NCI-H226 (cell line): ENCODE measurements around the gene TMEM63B.

ENCODE experiments used
- DNase-seq: peaks from one replicate; pipeline ENCODE4 v3.0.0-alpha.2; 2015

TMEM63B gene

DNA sequence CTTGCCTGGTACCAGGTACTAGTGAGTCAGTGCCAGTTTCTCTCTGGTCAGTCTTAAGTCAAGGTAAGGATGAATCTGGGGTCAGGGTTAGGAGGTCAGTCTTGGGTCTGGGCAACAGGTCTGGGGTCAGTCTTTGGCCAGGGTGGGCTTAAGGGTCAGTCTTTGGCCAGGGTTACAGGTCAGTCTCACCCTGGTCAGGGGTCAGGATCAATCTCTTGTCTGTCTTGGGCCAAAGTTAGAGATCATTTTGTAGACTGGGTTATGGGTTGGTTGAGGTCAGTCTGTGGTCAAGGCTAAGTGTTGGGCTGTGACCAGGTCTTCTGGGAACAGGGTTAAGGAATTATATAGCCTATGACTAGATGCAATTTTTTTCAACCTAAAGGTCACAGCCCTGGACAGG is 18.5 kb downstream of the TMEM63B start:
- no peak for DNase-seq

GRCh38 chr6:44146685-44147084 is 19.3 kb downstream of the TMEM63B start:
- DNase-seq: no peak

GRCh38 chr6:44147256-44147655 is 19.9 kb downstream of the TMEM63B start:
- DNase-seq: no peak

GRCh38 chr6:44148306-44148705 is 21.0 kb downstream of the TMEM63B start:
- DNase-seq: no peak

GRCh38 chr6:44149369-44150012 is 22.1 kb downstream of the TMEM63B start:
- DNase-seq: no peak

DNA sequence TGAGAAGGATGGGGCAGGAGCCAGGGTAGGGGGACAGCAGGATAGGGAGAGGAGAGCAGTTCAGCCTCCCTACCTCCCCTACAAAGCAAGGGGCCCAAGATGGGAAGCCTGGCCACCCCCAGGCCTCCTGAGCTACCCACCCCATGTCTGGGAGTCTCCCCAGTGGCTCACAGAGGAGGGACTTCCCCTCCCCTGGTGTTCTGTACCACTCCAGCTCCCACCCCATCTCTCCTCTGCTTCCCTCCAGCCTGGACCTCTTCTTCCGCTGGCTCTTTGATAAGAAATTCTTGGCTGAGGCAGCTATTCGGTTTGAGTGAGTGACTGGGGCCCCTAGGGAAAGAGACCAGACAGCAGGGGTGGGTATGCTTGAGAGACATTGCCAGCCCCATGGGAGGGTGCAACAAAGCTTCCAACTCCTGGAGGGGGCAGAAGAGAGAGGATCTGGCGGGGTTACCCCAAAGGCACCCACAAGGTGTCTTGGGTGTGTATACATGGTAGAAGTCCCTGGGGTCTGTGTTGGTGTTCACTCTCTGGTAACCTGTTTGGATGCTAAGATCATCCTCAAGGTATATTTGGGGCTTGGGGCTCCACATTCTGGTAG is 23.1 kb downstream of the TMEM63B start:
- no peak for DNase-seq

GRCh38 chr6:44151348-44152108 is 24.2 kb downstream of the TMEM63B start:
- peak; percentile 51 for DNase-seq

DNA sequence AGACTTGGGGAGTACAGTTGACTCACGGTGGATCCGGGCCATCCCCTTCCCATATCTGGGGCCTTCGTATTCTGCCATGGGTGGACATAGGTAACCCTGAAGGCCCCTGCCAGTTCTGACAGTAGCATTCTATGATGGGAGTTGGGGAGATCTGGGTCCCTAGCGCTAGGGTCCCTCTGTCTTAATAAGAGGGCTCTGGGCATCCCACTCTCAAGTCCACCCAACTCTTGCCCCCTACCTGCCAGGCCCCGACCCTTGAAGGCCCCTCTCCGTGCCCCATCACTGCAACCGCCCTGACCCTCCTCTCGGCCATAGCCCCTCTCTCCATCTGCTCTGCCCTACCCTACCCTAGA is 24.7 kb downstream of the TMEM63B start:
- no peak for DNase-seq

- DNase-seq: no peak
These were observed 25.2 kb downstream of the TMEM63B start for GRCh38 chr6:44152533-44152932.

DNA sequence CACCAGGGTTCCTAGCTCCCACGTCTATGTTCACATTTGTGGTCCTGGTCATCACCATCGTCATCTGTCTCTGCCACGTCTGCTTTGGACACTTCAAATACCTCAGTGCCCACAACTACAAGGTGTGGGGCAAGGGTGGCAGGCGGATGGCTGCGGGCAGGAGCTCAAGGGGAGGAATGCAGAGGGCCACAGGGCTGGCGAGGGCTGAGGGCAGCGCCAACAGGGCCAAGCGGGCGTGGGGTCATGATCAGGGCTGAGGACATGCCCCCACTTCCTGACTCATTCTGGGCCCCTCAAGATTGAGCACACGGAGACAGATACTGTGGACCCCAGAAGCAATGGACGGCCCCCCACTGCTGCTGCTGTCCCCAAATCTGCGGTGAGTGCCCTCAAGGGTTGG is 26.7 kb downstream of the TMEM63B start:
- no peak for DNase-seq

DNA sequence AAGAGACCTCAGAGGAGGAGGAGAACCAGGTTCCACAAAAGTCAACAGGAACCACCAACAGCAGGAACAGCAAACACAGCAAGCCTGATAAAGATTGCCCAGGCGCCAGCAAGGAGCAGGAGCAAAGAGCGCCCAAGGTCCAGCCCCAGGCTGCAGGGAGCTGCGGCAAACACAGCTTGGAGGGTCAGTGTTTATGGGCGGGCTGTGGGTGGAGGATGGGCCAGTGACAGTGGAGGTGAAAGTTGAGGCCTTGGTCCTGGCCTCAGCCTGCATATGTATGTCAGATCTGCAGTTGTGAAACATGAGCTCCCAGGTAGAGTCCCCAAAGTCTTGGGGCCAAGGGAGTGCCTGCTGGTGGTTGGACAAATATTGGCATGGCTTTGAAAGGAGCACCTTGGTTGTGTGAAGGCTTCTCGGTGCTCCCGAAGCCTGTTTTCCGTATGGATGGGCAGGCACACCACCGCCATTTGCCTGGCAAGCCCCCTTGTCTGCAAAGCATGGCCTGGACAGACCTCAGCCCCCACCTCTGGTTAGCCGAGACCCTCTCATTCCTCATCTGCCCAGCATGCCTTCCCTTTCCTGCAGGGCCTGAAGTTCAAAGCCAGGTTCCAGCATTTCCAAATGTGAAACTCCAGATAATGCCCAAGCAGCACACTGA is 29.3 kb downstream of the TMEM63B start:
- no peak for DNase-seq

GRCh38 chr6:44157152-44157521 is 29.8 kb downstream of the TMEM63B start:
- DNase-seq: no peak

- no peak for DNase-seq
These were observed 31.4 kb downstream of the TMEM63B start, which contains the start of gene CAPN11 for GRCh38 chr6:44158770-44159228. Gene CAPN11 (plus strand): TSS chr6:44158820. CDS start chr6:44158849, 29 bp downstream.

- DNase-seq: peak; percentile 48
These were observed 34.6 kb downstream of the TMEM63B start for GRCh38 chr6:44161997-44162338.

GRCh38 chr6:44162876-44163625 is 35.7 kb downstream of the TMEM63B start:
- no peak for DNase-seq

DNA sequence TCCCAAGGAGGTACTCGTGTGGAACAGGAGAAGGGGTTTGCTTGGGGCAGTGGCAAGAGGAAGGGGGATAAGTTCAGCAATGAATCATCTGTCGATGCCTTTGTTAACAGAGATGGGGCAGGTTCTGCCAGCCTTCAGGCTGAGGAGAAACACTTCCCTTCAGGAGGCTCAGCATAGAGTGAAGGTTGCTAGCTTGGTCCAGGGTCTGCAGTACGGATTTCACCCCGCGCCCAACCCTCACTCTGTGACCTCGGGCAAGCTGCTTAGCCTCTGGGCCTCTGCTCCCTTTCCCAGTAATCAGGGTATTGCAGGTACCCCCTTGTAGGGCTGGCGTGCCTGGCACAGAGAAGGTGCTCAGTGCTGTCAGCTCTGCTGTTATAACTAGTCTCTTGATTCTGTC is 38.8 kb downstream of the TMEM63B start:
- DNase-seq: no peak

DNA sequence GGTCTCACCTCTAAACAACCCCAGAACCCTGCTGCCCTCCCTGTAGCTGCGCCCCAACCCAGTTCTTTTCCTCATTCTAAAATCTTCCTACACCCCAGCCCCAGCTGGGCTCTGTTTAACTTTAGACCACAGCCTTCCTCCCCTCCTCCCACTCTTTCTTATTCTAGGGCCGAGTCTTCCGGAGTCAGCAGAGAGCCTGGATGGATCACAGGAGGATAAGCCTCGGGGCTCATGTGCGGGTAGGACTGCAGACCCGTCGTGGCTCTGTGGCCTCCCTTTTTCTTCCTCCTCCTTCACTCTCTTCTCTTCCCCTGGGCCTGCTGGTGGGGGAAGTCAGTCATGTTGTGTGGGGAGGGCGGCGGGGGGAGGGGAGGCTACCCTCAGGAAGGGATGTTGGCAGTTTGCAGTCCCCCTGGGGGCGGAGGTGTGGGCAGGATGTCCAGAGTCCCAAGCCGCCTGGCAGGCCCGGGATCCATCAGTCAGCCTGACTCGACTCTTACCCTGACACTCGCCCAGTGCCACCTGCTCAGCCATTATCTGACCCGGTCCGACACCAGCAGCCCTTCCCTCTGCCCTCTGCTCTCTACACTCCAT is 39.3 kb downstream of the TMEM63B start:
- DNase-seq: no peak

- DNase-seq: no peak
These were observed 40.2 kb downstream of the TMEM63B start for GRCh38 chr6:44167567-44167966.

GRCh38 chr6:44169154-44169553 is 41.8 kb downstream of the TMEM63B start:
- no peak for DNase-seq

GRCh38 chr6:44169886-44170570 is 42.7 kb downstream of the TMEM63B start:
- no peak for DNase-seq

- DNase-seq: no peak
These were observed 44.7 kb downstream of the TMEM63B start for GRCh38 chr6:44171899-44172546.
